Trophoblast cell (in vitro differentiated cells and primary cell): Measurements from ENCODE around the gene TACC2.

Source experiments
- DNase-seq, 2 donors: peaks; one replicate each; pipeline ENCODE4 v3.0.0-alpha.2; 2016
- H2AFZ ChIP-seq: 2 replicates; pipeline ENCODE4 v1.6.1; 2013; ENCODE audit warnings: low read length, moderate library complexity, mild to moderate bottlenecking; ENCODE audit not compliant: insufficient read depth, poor library complexity
- H2AK5ac ChIP-seq: 2 replicates; pipeline ENCODE4 v1.6.1; 2013; ENCODE audit warnings: mild to moderate bottlenecking, low read length
- H2BK120ac ChIP-seq: 2 replicates; pipeline ENCODE4 v1.6.1; 2013; ENCODE audit warnings: low read length, mild to moderate bottlenecking, moderate library complexity; ENCODE audit not compliant: insufficient read depth, poor library complexity
- H2BK12ac ChIP-seq: 2 replicates; pipeline ENCODE4 v1.6.1; 2013; ENCODE audit warnings: mild to moderate bottlenecking, low read length, moderate library complexity
- H2BK5ac ChIP-seq: 2 replicates; pipeline ENCODE4 v1.6.1; 2013; ENCODE audit warnings: low read length, low read depth, moderate library complexity, mild to moderate bottlenecking; ENCODE audit not compliant: poor library complexity
- H3K14ac ChIP-seq: 2 replicates; pipeline ENCODE4 v1.6.1; 2013; ENCODE audit warnings: mild to moderate bottlenecking, low read length
- H3K18ac ChIP-seq: 2 replicates; pipeline ENCODE4 v1.6.1; 2013; ENCODE audit warnings: mild to moderate bottlenecking, low read length
- H3K23ac ChIP-seq: 2 replicates; pipeline ENCODE4 v1.6.1; 2013; ENCODE audit warnings: low read length
- H3K27ac ChIP-seq: 2 replicates; pipeline ENCODE4 v1.5.1; 2013; ENCODE audit warnings: low read depth, mild to moderate bottlenecking, inconsistent platforms, low read length, moderate library complexity
- H3K27me3 ChIP-seq: 2 replicates; pipeline ENCODE4 v1.6.1; 2013; ENCODE audit warnings: inconsistent platforms, mild to moderate bottlenecking, low read length, moderate library complexity; ENCODE audit not compliant: insufficient read depth
- H3K36me3 ChIP-seq, 2 experiments: 1 replicate in 1 of 2; 2 replicates in 1 of 2; pipeline ENCODE4 v1.6.1; 2013; ENCODE audit warnings: low read length in 2 of 2, mild to moderate bottlenecking in 2 of 2, moderate library complexity in 1 of 2; ENCODE audit not compliant: insufficient read depth in 2 of 2, control insufficient read depth in 1 of 2
- H3K4ac ChIP-seq: 2 replicates; pipeline ENCODE4 v1.6.1; 2013; ENCODE audit warnings: low read depth, mild to moderate bottlenecking, low read length, moderate library complexity
- H3K4me1 ChIP-seq, 2 experiments: 1 replicate in 1 of 2; 2 replicates in 1 of 2; pipeline ENCODE4 v1.6.1; 2013; ENCODE audit warnings: low read length in 2 of 2, mild to moderate bottlenecking in 2 of 2, moderate library complexity in 1 of 2; ENCODE audit not compliant: insufficient read depth in 2 of 2, control insufficient read depth in 1 of 2
- H3K4me2 ChIP-seq: 2 replicates; pipeline ENCODE4 v1.6.1; 2013; ENCODE audit warnings: inconsistent platforms, mild to moderate bottlenecking, low read length, moderate library complexity
- H3K4me3 ChIP-seq: 2 replicates; pipeline ENCODE4 v1.5.1; 2013; ENCODE audit warnings: mild to moderate bottlenecking, low read depth, low read length, inconsistent platforms
- H3K79me1 ChIP-seq: one replicate; pipeline ENCODE4 v1.6.1; 2013; ENCODE audit warnings: low read length
- H3K79me2 ChIP-seq: 2 replicates; pipeline ENCODE4 v1.6.1; 2013; ENCODE audit warnings: low read length, mild to moderate bottlenecking; ENCODE audit not compliant: control insufficient read depth, insufficient read depth, poor library complexity
- H3K9ac ChIP-seq: 2 replicates; pipeline ENCODE4 v1.6.1; 2013; ENCODE audit warnings: mild to moderate bottlenecking, low read length
- H3K9me3 ChIP-seq: 2 replicates; pipeline ENCODE4 v1.6.1; 2013; ENCODE audit warnings: low read depth, mild to moderate bottlenecking, control low read depth, inconsistent platforms, low read length; ENCODE audit not compliant: insufficient read depth
- H4K12ac ChIP-seq: 2 replicates; pipeline ENCODE4 v1.6.1; 2013; ENCODE audit warnings: low read depth, mild to moderate bottlenecking, low read length, moderate library complexity
- H4K8ac ChIP-seq: 2 replicates; pipeline ENCODE4 v1.6.1; 2013; ENCODE audit warnings: low read depth, mild to moderate bottlenecking, low read length, moderate library complexity
- H4K91ac ChIP-seq: one replicate; pipeline ENCODE4 v1.6.1; 2013; ENCODE audit warnings: low read depth, mild to moderate bottlenecking, low read length, moderate library complexity
- WGBS: extraction: QIAGEN DNeasy Blood & Tissue Kit; methylation state at CpG from one replicate; pipeline ENCODE4 v1.1.7; 2013; ENCODE audit warnings: missing lambda C conversion rate; ENCODE audit not compliant: insufficient read length, insufficient coverage; ENCODE audit errors: extremely low coverage; 5-methylcytosine and 5-hydroxymethylcytosine counted together

The TACC2 gene

DNA sequence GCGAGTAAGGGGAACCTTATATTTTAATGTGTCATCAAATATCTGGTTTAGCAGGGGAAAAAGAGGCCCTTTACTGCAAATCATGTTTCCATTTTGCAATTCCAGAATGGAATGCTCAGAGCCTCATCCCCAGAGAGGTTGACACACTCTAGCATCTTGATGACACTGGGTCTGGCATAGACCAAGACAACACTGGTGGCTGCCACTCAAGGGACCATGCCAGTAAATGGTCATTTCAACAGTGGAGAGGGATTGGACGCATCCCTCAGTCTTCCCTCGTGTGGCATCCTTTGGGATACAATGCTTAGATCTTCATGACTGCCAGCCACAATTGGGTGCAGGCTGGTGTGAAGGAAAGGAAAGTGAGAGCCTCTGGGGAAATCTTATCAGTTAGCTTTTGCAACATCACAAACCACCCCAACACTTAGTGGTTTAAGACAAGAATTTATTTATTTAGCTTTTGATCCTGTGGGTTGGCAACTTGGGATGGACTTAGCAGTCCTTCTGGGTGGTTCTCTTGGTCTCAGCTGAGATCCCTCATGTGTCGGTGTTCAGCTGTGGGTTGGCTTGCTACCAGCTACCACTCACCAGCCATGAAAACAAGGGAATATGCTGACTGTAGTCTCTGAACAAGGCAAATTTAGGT lies 21.6 kb downstream of the TACC2 start:
- no CpG with 5 or more reads among the region's 4 CpGs for WGBS
- Histone ChIP-seq H4K8ac (no peak overlapping the region), H2AFZ (no peak overlapping the region), H3K18ac (no peak overlapping the region), H3K79me1 (no peaks in the 10 kb centered on the region), H3K23ac (no peak overlapping the region), H3K4me3 (no peak overlapping the region), H3K4me2 (no peak overlapping the region), H3K79me2 (no peaks in the 10 kb centered on the region), H3K4me1 (no peaks in the 10 kb centered on the region), H2BK5ac (no peak overlapping the region), H3K36me3 (no peaks in the 10 kb centered on the region), H3K9ac (no peak overlapping the region), H2AK5ac (no peak overlapping the region), H2BK12ac (no peak overlapping the region), H4K12ac (no peak overlapping the region), H3K27ac (no peak overlapping the region), H3K14ac (no peak overlapping the region), H2BK120ac (no peak overlapping the region), H3K9me3 (peaks cover 2% of the 10 kb centered on the region), H3K27me3 (no peaks in the 10 kb centered on the region), H3K4ac (no peak overlapping the region), H4K91ac (no peak overlapping the region)
- DNase-seq = no peak

DNA sequence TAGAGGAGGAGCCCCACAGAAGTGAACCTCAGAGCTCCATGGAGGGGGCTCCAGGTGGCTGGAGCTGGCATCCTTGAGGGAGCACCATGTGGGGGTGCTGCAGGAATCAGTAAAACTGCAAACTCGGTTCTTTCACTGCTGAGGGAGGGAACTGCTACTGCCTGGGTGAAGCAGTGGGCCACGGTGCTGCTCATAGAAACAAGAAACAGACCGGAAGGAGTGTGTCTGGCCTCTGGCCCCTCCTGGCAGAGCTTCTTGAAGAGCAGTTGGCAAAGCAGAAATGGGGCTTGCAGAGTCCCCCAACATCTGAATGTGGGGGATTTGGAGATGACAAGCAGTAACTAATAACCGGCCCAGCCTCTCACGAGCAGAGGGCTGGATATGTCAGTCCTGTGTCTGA lies 23.8 kb downstream of the TACC2 start:
- no peak overlapping the region for H2BK12ac ChIP-seq
- no peak overlapping the region for H4K8ac ChIP-seq
- no peak overlapping the region for H2AFZ ChIP-seq
- H3K27ac ChIP-seq = no peak overlapping the region
- DNase-seq = no peak
- H2BK5ac ChIP-seq = no peak overlapping the region
- H3K79me1 ChIP-seq = no peaks in the 10 kb centered on the region
- H3K18ac ChIP-seq = no peak overlapping the region
- H4K12ac ChIP-seq = no peak overlapping the region
- no peak overlapping the region for H3K4me2 ChIP-seq
- H3K23ac ChIP-seq = no peak overlapping the region
- no peak overlapping the region for H3K4ac ChIP-seq
- H3K9ac ChIP-seq = no peak overlapping the region
- no peak overlapping the region for H4K91ac ChIP-seq
- WGBS = no CpG with 5 or more reads among the region's 5 CpGs
- no peak overlapping the region for H3K14ac ChIP-seq
- peaks cover 2% of the 10 kb centered on the region for H3K9me3 ChIP-seq
- no peak overlapping the region for H2BK120ac ChIP-seq
- no peaks in the 10 kb centered on the region for H3K36me3 ChIP-seq
- H3K4me3 ChIP-seq = no peak overlapping the region
- no peaks in the 10 kb centered on the region for H3K79me2 ChIP-seq
- H3K4me1 ChIP-seq = no peaks in the 10 kb centered on the region
- H2AK5ac ChIP-seq = no peak overlapping the region
- H3K27me3 ChIP-seq = no peaks in the 10 kb centered on the region

DNA sequence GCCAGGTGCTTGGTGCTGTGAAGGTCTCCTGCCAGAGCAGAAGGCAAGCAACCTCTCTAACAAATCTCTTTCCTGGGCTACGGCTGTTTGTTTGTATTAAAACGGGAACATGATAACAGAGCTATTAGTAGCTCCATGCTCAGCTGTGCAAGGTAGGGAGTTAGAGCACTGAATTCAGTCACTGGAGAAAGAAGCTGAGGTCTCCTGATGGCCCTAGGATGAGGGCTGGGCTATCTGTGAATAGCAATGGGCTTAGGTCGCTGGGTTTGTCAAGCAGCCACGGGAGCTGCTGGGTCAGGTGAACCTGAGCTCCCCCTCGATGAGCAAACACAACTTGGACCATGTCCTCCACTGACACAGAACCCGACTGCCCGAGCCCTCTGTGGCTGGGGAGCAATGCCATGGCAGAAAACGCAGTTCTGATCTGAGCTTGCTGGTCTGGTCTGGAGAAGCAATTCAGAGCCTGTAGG lies 24.4 kb downstream of the TACC2 start:
- H3K4me3 ChIP-seq = no peak overlapping the region
- H4K8ac ChIP-seq = no peak overlapping the region
- H2BK12ac ChIP-seq = no peak overlapping the region
- no peak overlapping the region for H4K91ac ChIP-seq
- H3K79me1 ChIP-seq = no peaks in the 10 kb centered on the region
- DNase-seq = no peak
- peaks cover 2% of the 10 kb centered on the region for H3K9me3 ChIP-seq
- H3K4me1 ChIP-seq = no peaks in the 10 kb centered on the region
- no peak overlapping the region for H2AFZ ChIP-seq
- H2BK120ac ChIP-seq = no peak overlapping the region
- H4K12ac ChIP-seq = no peak overlapping the region
- H3K9ac ChIP-seq = no peak overlapping the region
- no peak overlapping the region for H3K4me2 ChIP-seq
- H3K36me3 ChIP-seq = no peaks in the 10 kb centered on the region
- H2AK5ac ChIP-seq = no peak overlapping the region
- H3K23ac ChIP-seq = no peak overlapping the region
- H3K79me2 ChIP-seq = no peaks in the 10 kb centered on the region
- no CpG with 5 or more reads among the region's 8 CpGs for WGBS
- no peak overlapping the region for H2BK5ac ChIP-seq
- no peak overlapping the region for H3K18ac ChIP-seq
- H3K4ac ChIP-seq = no peak overlapping the region
- H3K14ac ChIP-seq = no peak overlapping the region
- no peak overlapping the region for H3K27ac ChIP-seq
- no peaks in the 10 kb centered on the region for H3K27me3 ChIP-seq

DNA sequence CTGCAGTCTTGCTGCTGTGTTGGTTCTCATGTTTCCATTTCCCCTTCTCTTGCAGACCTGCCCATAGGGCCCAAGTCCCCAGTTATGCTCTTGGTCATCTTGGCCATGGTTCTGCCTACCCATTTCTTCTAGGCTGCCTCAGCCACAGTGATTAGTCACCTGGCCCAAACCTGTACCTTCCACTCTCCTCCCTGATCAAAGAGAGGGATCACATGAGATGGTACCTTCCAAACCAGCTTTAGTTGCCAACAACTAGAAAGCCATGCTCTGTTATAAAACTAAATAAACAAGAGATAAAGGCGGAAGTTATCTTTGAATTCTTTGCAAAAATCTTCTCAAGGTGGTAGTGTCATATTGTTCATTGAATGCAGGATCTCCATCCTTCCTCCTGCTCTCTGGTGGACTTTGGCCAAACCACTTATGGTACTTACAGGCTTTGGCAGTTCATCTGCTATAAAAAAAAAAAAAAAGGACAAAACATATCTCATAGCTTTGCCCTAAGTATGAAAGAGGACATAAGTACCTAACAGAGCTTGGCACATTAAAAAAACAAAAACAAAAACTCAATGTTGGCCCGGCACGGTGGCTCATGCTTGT lies 25.8 kb downstream of the TACC2 start:
- DNase-seq = no peak
- Histone ChIP-seq H2AFZ (no peak overlapping the region), H3K27ac (no peak overlapping the region), H3K4me1 (peaks cover 7 to 10% of the 10 kb centered on the region in 2 experiments), H2BK5ac (no peak overlapping the region), H2BK12ac (no peak overlapping the region), H2BK120ac (no peak overlapping the region), H3K79me2 (peaks cover 2% of the 10 kb centered on the region), H2AK5ac (no peak overlapping the region), H3K23ac (no peak overlapping the region), H3K4ac (no peak overlapping the region), H3K79me1 (no peaks in the 10 kb centered on the region), H3K14ac (no peak overlapping the region), H3K27me3 (no peaks in the 10 kb centered on the region), H3K4me2 (no peak overlapping the region), H3K36me3 (no peaks in the 10 kb centered on the region), H3K4me3 (no peak overlapping the region), H3K9me3 (peaks cover 2% of the 10 kb centered on the region), H3K9ac (peak overlapping the region; percentile 4), H4K91ac (no peak overlapping the region), H4K12ac (no peak overlapping the region), H4K8ac (no peak overlapping the region), H3K18ac (no peak overlapping the region)
- WGBS = no CpG with 5 or more reads among the region's 3 CpGs
